B cell (primary cell): ENCODE results near the gene SLC7A6OS. TPM values are rescaled to one million over a fixed set of nuclear protein-coding genes. Genes with fewer than 3 reads are reported as not detected.

Source experiments
- ATAC-seq: fragments of 200-7000 bp; cut with Tn5 transposase; one replicate; pipeline ENCODE4 v1.10.0; 2021; ENCODE audit warnings: low read depth, mild to moderate bottlenecking, moderate number of reproducible peaks, moderate library complexity
- CTCF ChIA-PET: fragments of 350-600 bp; sonication (Branson Sonifier 250); formaldehyde crosslinking; loops from one replicate; lab custom pipeline; 2021; ENCODE audit warnings: antibody characterized with exemption, inconsistent platforms; lab: Charles Lee
- POLR2A ChIA-PET: fragments of 350-600 bp; sonication (Branson Sonifier 250); formaldehyde crosslinking; loops from one replicate; lab custom pipeline; 2021; ENCODE audit warnings: antibody characterized with exemption; lab: Charles Lee
- DNase-seq: peaks from one replicate; pipeline ENCODE4 v3.0.0; 2013
- H2AFZ ChIP-seq: 2 replicates; pipeline ENCODE4 v1.6.1; 2012; ENCODE audit warnings: mild to moderate bottlenecking, low read depth, low read length; ENCODE audit not compliant: insufficient read depth, poor library complexity, severe bottlenecking
- H3K27ac ChIP-seq, 2 donors: 1 replicate in 1 of 2; 2 replicates in 1 of 2; pipeline ENCODE4 v1.5.1; 2012 to 2013; ENCODE audit warnings: low read length in 2 of 2, mild to moderate bottlenecking in 2 of 2, moderate library complexity in 1 of 2
- H3K27me3 ChIP-seq, 4 experiments: fragments of 200-600 bp in 1 of 4; sonication (generic) in 1 of 4; replicated peaks in 1 of 4; 1 replicate in 2 of 4; 2 replicates in 2 of 4; pipeline versions ENCODE4 v1.6.1 to v1.7.0; 2013 to 2016; ENCODE audit warnings: low read length in 3 of 4, mild to moderate bottlenecking in 2 of 4, mixed read lengths in 1 of 4, moderate library complexity in 1 of 4; ENCODE audit not compliant: insufficient read depth in 4 of 4, control insufficient read depth in 3 of 4; ENCODE audit errors: control extremely low read depth in 1 of 4
- H3K36me3 ChIP-seq, 2 experiments: replicated peaks in 1 of 2; 1 replicate in 1 of 2; 2 replicates in 1 of 2; pipeline versions ENCODE4 v1.6.1 to v1.7.1; 2013; ENCODE audit warnings: low read length in 1 of 2; ENCODE audit not compliant: insufficient read depth in 2 of 2, control insufficient read depth in 1 of 2; ENCODE audit errors: control extremely low read depth in 1 of 2, extremely low read depth in 1 of 2
- H3K4me1 ChIP-seq, 2 donors: fragments of 200-600 bp in 1 of 2; sonication (generic) in 1 of 2; 1 replicate in 1 of 2; 2 replicates in 1 of 2; pipeline versions ENCODE4 v1.5.1 to v1.6.1; 2013 to 2017; ENCODE audit warnings: low read length in 2 of 2; ENCODE audit not compliant: control insufficient read depth in 2 of 2, insufficient read depth in 2 of 2
- H3K4me2 ChIP-seq: replicated peaks from 2 replicates; pipeline ENCODE3; 2012; ENCODE audit warnings: mild to moderate bottlenecking, low read depth, low read length; ENCODE audit not compliant: poor library complexity, severe bottlenecking
- H3K4me3 ChIP-seq, 5 experiments: fragments of 200-600 bp in 1 of 5; sonication (generic) in 1 of 5; 1 replicate in 3 of 5; 2 replicates in 2 of 5; pipeline versions ENCODE4 v1.5.1 to v1.7.0; 2011 to 2016; ENCODE audit warnings: low read length in 4 of 5, mild to moderate bottlenecking in 4 of 5, low read depth in 2 of 5, control low read depth in 1 of 5, moderate library complexity in 1 of 5; ENCODE audit not compliant: insufficient read depth in 1 of 5; ENCODE audit errors: control extremely low read depth in 1 of 5, extremely low read depth in 1 of 5
- H3K79me2 ChIP-seq: fragments of 200-600 bp; sonication (generic); one replicate; pipeline ENCODE4 v1.6.0; 2016; ENCODE audit warnings: low read length; ENCODE audit not compliant: control insufficient read depth, insufficient read depth
- H3K9ac ChIP-seq: fragments of 200-600 bp; sonication (generic); 2 replicates; pipeline ENCODE4 v1.6.1; 2017; ENCODE audit warnings: mild to moderate bottlenecking, low read length, moderate library complexity
- H3K9me3 ChIP-seq, 3 donors: one replicate each; pipeline versions ENCODE4 v1.6.1 to v1.7.1; 2013; ENCODE audit warnings: low read length in 2 of 3; ENCODE audit not compliant: control insufficient read depth in 2 of 3, insufficient read depth in 1 of 3; ENCODE audit errors: control extremely low read depth in 1 of 3
- H4K20me1 ChIP-seq: 2 replicates; pipeline ENCODE4 v1.6.0; 2012; ENCODE audit warnings: mild to moderate bottlenecking, low read length; ENCODE audit not compliant: insufficient read depth, control insufficient read depth, poor library complexity, severe bottlenecking
- H3K27ac Mint-ChIP-seq: one replicate; pipeline ENCODE4 v1.8.0; 2021; ENCODE audit warnings: mixed read lengths
- H3K27me3 Mint-ChIP-seq: one replicate; pipeline ENCODE4 v1.8.0; 2021; ENCODE audit warnings: mixed read lengths
- H3K4me1 Mint-ChIP-seq: one replicate; pipeline ENCODE4 v1.8.0; 2021; ENCODE audit warnings: mixed read lengths
- H3K4me3 Mint-ChIP-seq: one replicate; pipeline ENCODE4 v1.8.0; 2021; ENCODE audit warnings: mixed read lengths
- H3K9me3 Mint-ChIP-seq: one replicate; pipeline ENCODE4 v1.8.0; 2022; ENCODE audit warnings: mixed read lengths; ENCODE audit not compliant: insufficient read depth
- CTCF ChIP-seq: fragments of 200-600 bp; IDR thresholded peaks from one replicate; pipeline ENCODE4 v1.8.0; 2022; ENCODE audit warnings: antibody characterized with exemption, mild to moderate bottlenecking
- EZH2 ChIP-seq: IDR thresholded peaks from 2 replicates; pipeline ENCODE4 v1.6.1; 2012; ENCODE audit warnings: borderline replicate concordance, low read depth, mild to moderate bottlenecking, moderate library complexity, low read length; ENCODE audit not compliant: insufficient read depth, poor library complexity, severe bottlenecking
- WGBS: methylation state at CpG from one replicate; pipeline ENCODE4 v1.1.5; 2013; ENCODE audit warnings: missing lambda C conversion rate; ENCODE audit not compliant: insufficient coverage; 5-methylcytosine and 5-hydroxymethylcytosine counted together
- intact Hi-C: fragments of 100-400 bp; cut with micrococcal nuclease; formaldehyde crosslinking; loops from one replicate; pipeline ENCODE4 v1.10.0; 2022
- polyA plus RNA-seq: library from polyadenylated mRNA; depleted of rRNA; stranded (reverse); fragments of >200 nt; gene quantifications from 2 replicates; pipeline ENCODE4 v1.2.3, GENCODE V29; 2012
- total RNA-seq, 2 donors: library from RNA; stranded (reverse); fragments of 120-200 nt in 1 of 2; gene quantifications; 1 replicate in 1 of 2; 2 replicates in 1 of 2; pipeline versions ENCODE4 v1.2.3 to v1.2.4, GENCODE V29; 2013 to 2022

SLC7A6OS gene
- total and polyA plus RNA-seq, 2 donors (not counting 1 experiment from before 2014, with no cell fraction given), result 9.9 to 54.1 TPM

GRCh38 chr16:68289621-68290329, 21.0 kb downstream of the SLC7A6OS start:
- Mint-ChIP-seq H3K27me3 (no peaks in the 10 kb centered on the region), H3K4me3 (peak overlapping the region; percentile 58), H3K4me1 (peaks cover 61% of the 10 kb centered on the region), H3K9me3 (no peaks in the 10 kb centered on the region), H3K27ac (peak overlapping the region; percentile 93)
- Histone ChIP-seq H3K27ac (peak overlapping the region; percentile 62 to 92), H3K4me3 (peak overlapping the region in 1 of 5 experiments; percentile 4), H3K9ac (peak overlapping the region; percentile 38), H3K4me2 (peak overlapping the region; percentile 51), H3K9me3 (no peaks in the 10 kb centered on the region), H3K27me3 (no peaks in the 10 kb centered on the region), H4K20me1 (no peaks in the 10 kb centered on the region), H3K79me2 (peaks cover 85% of the 10 kb centered on the region), H2AFZ (no peak overlapping the region), H3K4me1 (peaks cover 55 to 75% of the 10 kb centered on the region in 2 donors), H3K36me3 (peaks cover 2 to 51% of the 10 kb centered on the region in 2 experiments)
- ATAC-seq, result peak; percentile 83
- 46% methylated on average over 2 of the region's 4 CpGs for WGBS
- intact Hi-C loops, result loop anchor here (1.0 to 5.0 kb wide), 6 partner anchors 14 to 291 kb away; partner anchors contain the start of genes DPEP2, PLA2G15, SLC7A6 and SLC7A6OS
- ChIA-PET CTCF (interaction anchor here (1.2 to 10.2 kb wide), 7 partner anchors 10 to 39 kb away, joined by 3 to 289 read pairs (median 7); partner anchors contain the start of genes PRMT7, SLC7A6 and SLC7A6OS), POLR2A (interaction anchor here (0.7 to 1.8 kb wide), 4 partner anchors 9 to 32 kb away, joined by 3 to 11 read pairs (median 4); partner anchors contain the start of genes PRMT7, SLC7A6 and SLC7A6OS)
- peak; percentile 83 for DNase-seq
- TF ChIP-seq EZH2 (no peak), CTCF (no peak)

- DNase-seq (no peak), ATAC-seq (no peak)
- Histone ChIP-seq H3K4me1 (peaks cover 61 to 80% of the 10 kb centered on the region in 2 donors), H4K20me1 (no peaks in the 10 kb centered on the region), H3K27ac (peak overlapping the region; percentile 56 to 92), H3K4me3 (peak overlapping the region in 1 of 5 experiments; percentile 4), H2AFZ (no peak overlapping the region), H3K4me2 (peak overlapping the region; percentile 51), H3K9ac (peak overlapping the region; percentile 38), H3K9me3 (no peaks in the 10 kb centered on the region), H3K79me2 (peaks cover 80% of the 10 kb centered on the region), H3K36me3 (peaks cover 2 to 45% of the 10 kb centered on the region in 2 experiments), H3K27me3 (no peaks in the 10 kb centered on the region)
- 75% methylated on average over 2 of the region's 2 CpGs for WGBS
- no peaks in the 10 kb centered on the region for H3K9me3 Mint-ChIP-seq
- H3K4me3 Mint-ChIP-seq, result peak overlapping the region; percentile 58
- H3K27me3 Mint-ChIP-seq, result no peaks in the 10 kb centered on the region
- TF ChIP-seq EZH2, result no peak
- no peak for TF ChIP-seq CTCF
- peak overlapping the region; percentile 93 for H3K27ac Mint-ChIP-seq
- ChIA-PET POLR2A (interaction anchor here (0.8 to 1.8 kb wide), 3 partner anchors 9 to 32 kb away, joined by 4 to 11 read pairs (median 4); partner anchors contain the start of gene SLC7A6), CTCF (interaction anchor here (1.2 to 10.2 kb wide), 7 partner anchors 9 to 40 kb away, joined by 3 to 289 read pairs (median 7); partner anchors contain the start of genes PRMT7, SLC7A6 and SLC7A6OS)
- peaks cover 67% of the 10 kb centered on the region for H3K4me1 Mint-ChIP-seq
- intact Hi-C loops, result loop anchor here (1.0 to 5.0 kb wide), 6 partner anchors 14 to 290 kb away; partner anchors contain the start of genes DPEP2, PLA2G15, SLC7A6 and SLC7A6OS
These were observed 21.5 kb downstream of the SLC7A6OS start for GRCh38 chr16:68289202-68289601.
